Astrocyte (in vitro differentiated cells and primary cell): ENCODE results near the gene ARID4A.

Experiments
- CTCF ChIP-seq: IDR thresholded peaks from 2 replicates; pipeline ENCODE4 v1.5.1; 2011; ENCODE audit warnings: low read depth, mild to moderate bottlenecking, inconsistent platforms, low read length, moderate library complexity; ENCODE audit not compliant: insufficient read depth
- EZH2 ChIP-seq: IDR thresholded peaks from 2 replicates; pipeline ENCODE4 v1.6.1; 2012; ENCODE audit warnings: mild to moderate bottlenecking, low read length, inconsistent platforms; ENCODE audit not compliant: insufficient read depth

- TF ChIP-seq CTCF (no peak), EZH2 (no peak)
These were observed 78.4 kb downstream of the ARID4A start for GRCh38 chr14:58376791-58377190.
